ENCODE results near the gene ARHGAP10.

- TF ChIP-seq CTCF (IDR thresholded peaks at IDR 0.05) = no peak
- TF ChIP-seq POLR2A (IDR thresholded peaks at IDR 0.05) = no peak
Measured at GRCh38 chr4:147994491-147995385, 262.9 kb downstream of the ARHGAP10 start.

Measured in esophagus squamous epithelium (tissue), 4 donors.